AG09309 (cell line): ENCODE measurements around the gene AGAP3.

ENCODE experiments used
- DNase-seq: peaks from one replicate; pipeline ENCODE4 v3.0.0-alpha.2; 2010; ENCODE audit warnings: low read depth
- H3K4me3 ChIP-seq: 2 replicates; pipeline ENCODE4 v1.5.1; 2011; ENCODE audit warnings: mild to moderate bottlenecking, low read depth, low read length, moderate library complexity; ENCODE audit not compliant: control insufficient read depth
- TF ChIP-seq, protein P1 (sequence below): IDR thresholded peaks from 2 replicates; pipeline ENCODE4 v1.5.1; 2011; ENCODE audit warnings: mild to moderate bottlenecking, low read depth, low read length, inconsistent platforms; ENCODE audit not compliant: insufficient read depth, control insufficient read depth; ENCODE audit errors: missing control alignments

AGAP3 gene

DNA sequence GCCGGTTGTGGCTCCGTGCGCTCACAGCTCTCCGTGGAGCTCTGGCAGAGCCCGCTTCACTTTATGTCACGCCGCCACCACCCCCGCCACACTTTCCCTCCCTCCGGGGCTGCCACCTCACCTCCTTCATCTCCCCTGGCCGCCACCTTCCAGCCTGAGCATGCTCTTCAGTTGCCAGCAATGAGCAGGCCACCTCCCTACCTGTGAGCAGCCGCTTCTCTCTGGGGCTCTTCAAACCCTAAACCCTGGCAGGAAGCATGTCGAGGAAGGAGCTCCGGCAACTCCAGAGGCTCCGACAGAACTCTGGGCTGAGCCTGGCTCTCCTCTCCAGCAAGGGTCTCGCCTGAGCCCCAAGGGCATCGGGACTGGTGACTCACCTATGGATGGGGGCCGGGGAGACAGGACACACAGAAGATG, 44.5 kb downstream of the AGAP3 start:
- no peak overlapping the region for H3K4me3 ChIP-seq
- TF ChIP-seq, protein P1, sequence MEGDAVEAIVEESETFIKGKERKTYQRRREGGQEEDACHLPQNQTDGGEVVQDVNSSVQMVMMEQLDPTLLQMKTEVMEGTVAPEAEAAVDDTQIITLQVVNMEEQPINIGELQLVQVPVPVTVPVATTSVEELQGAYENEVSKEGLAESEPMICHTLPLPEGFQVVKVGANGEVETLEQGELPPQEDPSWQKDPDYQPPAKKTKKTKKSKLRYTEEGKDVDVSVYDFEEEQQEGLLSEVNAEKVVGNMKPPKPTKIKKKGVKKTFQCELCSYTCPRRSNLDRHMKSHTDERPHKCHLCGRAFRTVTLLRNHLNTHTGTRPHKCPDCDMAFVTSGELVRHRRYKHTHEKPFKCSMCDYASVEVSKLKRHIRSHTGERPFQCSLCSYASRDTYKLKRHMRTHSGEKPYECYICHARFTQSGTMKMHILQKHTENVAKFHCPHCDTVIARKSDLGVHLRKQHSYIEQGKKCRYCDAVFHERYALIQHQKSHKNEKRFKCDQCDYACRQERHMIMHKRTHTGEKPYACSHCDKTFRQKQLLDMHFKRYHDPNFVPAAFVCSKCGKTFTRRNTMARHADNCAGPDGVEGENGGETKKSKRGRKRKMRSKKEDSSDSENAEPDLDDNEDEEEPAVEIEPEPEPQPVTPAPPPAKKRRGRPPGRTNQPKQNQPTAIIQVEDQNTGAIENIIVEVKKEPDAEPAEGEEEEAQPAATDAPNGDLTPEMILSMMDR, result no peak
- DNase-seq, result no peak

DNA sequence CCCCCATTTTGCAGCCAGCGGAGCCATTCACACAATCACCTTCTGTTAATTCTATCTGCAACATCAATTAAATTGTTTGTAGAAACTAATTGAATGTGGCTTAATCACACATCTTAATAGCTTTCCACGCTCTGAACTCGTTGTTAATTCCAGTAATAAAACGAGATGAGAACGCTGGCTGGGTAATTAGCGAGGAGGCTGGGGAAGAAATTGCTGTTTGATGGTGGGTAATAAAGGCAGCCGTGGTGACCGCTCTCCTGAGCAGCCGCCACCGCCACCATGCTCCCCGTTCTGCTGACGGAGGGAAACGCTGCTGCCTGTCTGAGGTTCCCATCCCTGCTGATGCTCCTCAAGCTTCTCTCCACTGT, 44.9 kb downstream of the AGAP3 start:
- TF ChIP-seq, protein P1, result no peak
- DNase-seq, result no peak
- H3K4me3 ChIP-seq, result no peak overlapping the region

DNA sequence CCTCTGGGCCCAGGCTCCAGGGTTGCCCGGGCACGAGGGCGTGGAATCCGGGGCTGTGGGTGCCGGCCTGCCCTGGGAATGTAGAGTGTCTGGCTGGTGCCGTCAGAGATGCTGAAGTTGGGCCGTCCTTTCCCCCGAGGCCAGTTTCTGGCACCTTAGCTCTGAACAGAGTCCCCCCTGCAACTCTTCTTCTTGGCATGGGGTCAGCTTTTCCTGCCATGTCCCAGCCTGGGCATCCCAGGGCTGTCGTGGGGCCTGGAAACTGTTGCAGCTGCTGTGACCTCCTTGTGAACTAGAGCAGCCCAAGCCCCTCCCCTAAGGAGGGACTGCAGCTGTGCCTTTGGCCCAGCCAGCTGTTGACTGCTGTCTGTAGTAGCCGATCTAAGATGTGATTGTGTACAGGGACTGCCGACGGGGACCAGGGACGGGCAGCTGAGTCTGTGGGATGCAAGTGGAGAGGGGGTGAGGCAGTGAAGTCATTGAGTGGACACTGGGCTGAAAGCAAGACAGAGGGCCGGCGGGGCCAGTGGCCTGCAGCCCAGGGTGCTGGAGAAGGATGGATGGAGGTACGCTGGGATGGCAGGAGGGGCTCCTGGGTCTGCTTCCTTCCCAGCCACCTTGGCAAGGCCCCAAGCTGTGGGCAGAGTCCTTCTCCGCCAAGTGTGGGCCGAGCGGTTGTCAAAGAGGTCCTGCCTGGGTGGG, 45.5 kb downstream of the AGAP3 start:
- no peak overlapping the region for H3K4me3 ChIP-seq
- no peak for DNase-seq
- TF ChIP-seq, protein P1, result no peak

- H3K4me3 ChIP-seq, result no peak overlapping the region
- TF ChIP-seq, protein P1, result no peak
- DNase-seq, result no peak
Observed at GRCh38 chr7:151132461-151133205, 46.4 kb downstream of the AGAP3 start.

- no peak for DNase-seq
- no peak overlapping the region for H3K4me3 ChIP-seq
- TF ChIP-seq, protein P1, result no peak
Observed at GRCh38 chr7:151133266-151133985, 47.2 kb downstream of the AGAP3 start.

- DNase-seq, result no peak
- H3K4me3 ChIP-seq, result no peak overlapping the region
- TF ChIP-seq, protein P1, result no peak
Observed at GRCh38 chr7:151133986-151134742, 47.9 kb downstream of the AGAP3 start.
